SU-DHL-6 (cell line): Measurements from ENCODE around the gene EXOC6B.

Source experiments
- CTCF ChIP-seq: fragments of 200-600 bp; sonication (generic); IDR thresholded peaks from one replicate; pipeline ENCODE4 v1.5.1; 2017; ENCODE audit warnings: antibody characterized with exemption, mild to moderate bottlenecking, low read length, moderate library complexity; ENCODE audit not compliant: insufficient read depth, poor library complexity, severe bottlenecking
- EZH2phosphoT487 ChIP-seq: fragments of 200-600 bp; sonication (generic), shearing (Covaris generic); conservative IDR thresholded peaks from 2 replicates; pipeline ENCODE4 v1.6.1; 2018; ENCODE audit warnings: mild to moderate bottlenecking, antibody characterized with exemption, low read length, moderate library complexity, mixed read lengths

- TF ChIP-seq CTCF: no peak
- TF ChIP-seq EZH2phosphoT487: no peak
Observed at GRCh38 chr2:72271766-72272641, 553.8 kb downstream of the EXOC6B start.
